ENCODE measurements around the gene CPSF3. TPM values are rescaled to one million over a fixed set of nuclear protein-coding genes. Genes with fewer than 3 reads are reported as not detected.

CPSF3 gene
- polyA plus RNA-seq, 2 of the 4 experiments (the other 2 are of a cell fraction) = 63.4 to 77.2 TPM

- no peak overlapping the region for H3K27ac ChIP-seq
- 91% methylated on average over 6 of the region's 6 CpGs for WGBS (ENCODE audit: missing lambda C conversion rate)
- ChIA-PET POLR2A (interaction anchor here (1.0 kb wide), 1 partner anchor 11 kb away, joined by 3 read pairs; the partner anchor contains the start of gene IAH1), CTCF (interaction anchor here (1.2 to 1.5 kb wide), 3 partner anchors 10 to 320 kb away, joined by 3 to 4 read pairs (median 3); no protein-coding TSS in a partner anchor)
- no peak overlapping the region for H3K4me2 ChIP-seq
- TF ChIP-seq MAX (IDR thresholded peaks at IDR 0.05) (no peak), E2F6 (IDR thresholded peaks at IDR 0.05; ENCODE audit: borderline replicate concordance, low read depth) (no peak), POLR2AphosphoS2 (conservative IDR thresholded peaks at IDR 0.05; ENCODE audit: low read length) (no peak), MAZ (IDR thresholded peaks at IDR 0.05; ENCODE audit: borderline replicate concordance, low read depth, low read length) (no peak), CEBPB (IDR thresholded peaks at IDR 0.05) (no peak), FOSL2 (IDR thresholded peaks at IDR 0.05) (no peak), FOSL2 (CRISPR knock-in tag; IDR thresholded peaks at IDR 0.05) (no peak), HMGXB4 (CRISPR knock-in tag; IDR thresholded peaks at IDR 0.05; ENCODE audit: borderline replicate concordance) (no peak), ELK1 (IDR thresholded peaks at IDR 0.05; ENCODE audit: low read depth, low read length) (no peak), TFCP2L1 (CRISPR knock-in tag; IDR thresholded peaks at IDR 0.05) (no peak), CHD4 (IDR thresholded peaks at IDR 0.05; ENCODE audit: borderline replicate concordance) (no peak), ZFP36 (IDR thresholded peaks at IDR 0.05; ENCODE audit: borderline replicate concordance, partially characterized antibody) (no peak), RNF2 (IDR thresholded peaks at IDR 0.05; ENCODE audit: borderline replicate concordance, low read depth) (no peak), SMC3 (IDR thresholded peaks at IDR 0.05) (no peak), POLR2A (IDR thresholded peaks at IDR 0.05; ENCODE audit: low read length) (no peak), RAD21 (conservative IDR thresholded peaks at IDR 0.05 in 1 of 2, IDR thresholded peaks at IDR 0.05 in 1 of 2) (no peak), CTCF (IDR thresholded peaks at IDR 0.05) (no peak)
- TF ChIP-seq, protein P1, sequence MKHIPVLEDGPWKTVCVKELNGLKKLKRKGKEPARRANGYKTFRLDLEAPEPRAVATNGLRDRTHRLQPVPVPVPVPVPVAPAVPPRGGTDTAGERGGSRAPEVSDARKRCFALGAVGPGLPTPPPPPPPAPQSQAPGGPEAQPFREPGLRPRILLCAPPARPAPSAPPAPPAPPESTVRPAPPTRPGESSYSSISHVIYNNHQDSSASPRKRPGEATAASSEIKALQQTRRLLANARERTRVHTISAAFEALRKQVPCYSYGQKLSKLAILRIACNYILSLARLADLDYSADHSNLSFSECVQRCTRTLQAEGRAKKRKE (CRISPR knock-in tag; IDR thresholded peaks at IDR 0.05; ENCODE audit: low read depth) = no peak
- no peak for DNase-seq (ENCODE audit: low read depth in 1 of 2, low spot score in 1 of 2)
- no peak for FAIRE-seq
- no peaks in the 10 kb centered on the region for H3K4me1 ChIP-seq
- H3K9me3 ChIP-seq = no peaks in the 10 kb centered on the region
- peak in 1 of 2 experiments; percentile 17; a peak in 2 of 6 replicates for ATAC-seq
- H3K4me3 ChIP-seq = no peak overlapping the region
Measured at GRCh38 chr2:9462886-9463697, 39.6 kb downstream of the CPSF3 start.

DNA sequence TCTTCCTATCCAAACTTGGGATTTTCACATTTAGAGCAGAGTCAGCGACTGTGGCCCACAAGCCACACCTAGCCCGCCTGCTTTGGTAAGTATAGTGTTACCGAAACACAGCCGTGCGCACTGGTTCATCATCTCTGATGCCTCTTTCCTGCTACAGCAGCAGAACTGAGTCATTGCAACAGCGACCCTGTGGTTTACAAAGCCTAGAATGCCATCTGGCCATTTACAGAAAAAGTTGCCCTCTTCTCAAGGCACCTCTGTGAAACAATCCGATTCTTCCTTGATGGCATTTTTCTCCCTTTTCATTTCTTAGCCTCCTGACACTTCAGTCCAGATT, 40.2 kb downstream of the CPSF3 start:
- no peak overlapping the region for H3K4me2 ChIP-seq
- ATAC-seq (peak in 1 of 2 experiments; percentile 30; a peak in 1 of 6 replicates), DNase-seq (ENCODE audit: low read depth in 1 of 2, low spot score in 1 of 2) (no peak), FAIRE-seq (no peak)
- WGBS (ENCODE audit: missing lambda C conversion rate) = 74% methylated on average over 7 of the region's 7 CpGs
- no peaks in the 10 kb centered on the region for H3K9me3 ChIP-seq
- no peak overlapping the region for H3K4me3 ChIP-seq
- H3K27ac ChIP-seq = no peak overlapping the region
- CTCF ChIA-PET = interaction anchor here (1.2 kb wide), 1 partner anchor 320 kb away, joined by 3 read pairs; no protein-coding TSS in a partner anchor
- no peaks in the 10 kb centered on the region for H3K4me1 ChIP-seq
- POLR2A ChIA-PET = interaction anchor here (1.0 kb wide), 1 partner anchor 11 kb away, joined by 3 read pairs; the partner anchor contains the start of gene IAH1
- TF ChIP-seq ZFP36 (IDR thresholded peaks at IDR 0.05; ENCODE audit: borderline replicate concordance, partially characterized antibody) (no peak), NFE2L2 (conservative IDR thresholded peaks at IDR 0.05; ENCODE audit: low read length) (no peak), HOXA7 (CRISPR knock-in tag; IDR thresholded peaks at IDR 0.05) (no peak), RCOR1 (IDR thresholded peaks at IDR 0.05; ENCODE audit: low read depth, low read length) (no peak), JUN (IDR thresholded peaks at IDR 0.05) (no peak), SMC3 (IDR thresholded peaks at IDR 0.05) (no peak), CEBPB (IDR thresholded peaks at IDR 0.05) (no peak), JUNB (IDR thresholded peaks at IDR 0.05) (no peak), HOXB5 (CRISPR knock-in tag; IDR thresholded peaks at IDR 0.05) (no peak), TFCP2L1 (CRISPR knock-in tag; IDR thresholded peaks at IDR 0.05) (no peak), MAX (IDR thresholded peaks at IDR 0.05) (no peak)
- TF ChIP-seq, protein P2, sequence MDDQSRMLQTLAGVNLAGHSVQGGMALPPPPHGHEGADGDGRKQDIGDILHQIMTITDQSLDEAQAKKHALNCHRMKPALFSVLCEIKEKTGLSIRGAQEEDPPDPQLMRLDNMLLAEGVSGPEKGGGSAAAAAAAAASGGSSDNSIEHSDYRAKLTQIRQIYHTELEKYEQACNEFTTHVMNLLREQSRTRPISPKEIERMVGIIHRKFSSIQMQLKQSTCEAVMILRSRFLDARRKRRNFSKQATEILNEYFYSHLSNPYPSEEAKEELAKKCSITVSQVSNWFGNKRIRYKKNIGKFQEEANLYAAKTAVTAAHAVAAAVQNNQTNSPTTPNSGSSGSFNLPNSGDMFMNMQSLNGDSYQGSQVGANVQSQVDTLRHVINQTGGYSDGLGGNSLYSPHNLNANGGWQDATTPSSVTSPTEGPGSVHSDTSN (IDR thresholded peaks at IDR 0.05) = no peak
- TF ChIP-seq, protein P3, sequence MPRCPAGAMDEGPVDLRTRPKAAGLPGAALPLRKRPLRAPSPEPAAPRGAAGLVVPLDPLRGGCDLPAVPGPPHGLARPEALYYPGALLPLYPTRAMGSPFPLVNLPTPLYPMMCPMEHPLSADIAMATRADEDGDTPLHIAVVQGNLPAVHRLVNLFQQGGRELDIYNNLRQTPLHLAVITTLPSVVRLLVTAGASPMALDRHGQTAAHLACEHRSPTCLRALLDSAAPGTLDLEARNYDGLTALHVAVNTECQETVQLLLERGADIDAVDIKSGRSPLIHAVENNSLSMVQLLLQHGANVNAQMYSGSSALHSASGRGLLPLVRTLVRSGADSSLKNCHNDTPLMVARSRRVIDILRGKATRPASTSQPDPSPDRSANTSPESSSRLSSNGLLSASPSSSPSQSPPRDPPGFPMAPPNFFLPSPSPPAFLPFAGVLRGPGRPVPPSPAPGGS (IDR thresholded peaks at IDR 0.05) = no peak

All from A549 (cell line).